Stimulated activated CD4-positive, alpha-beta T cell treated with anti-CD3 and anti-CD28 coated beads, Interleukin-2, amount 100 ng/mL, for 4 hours (primary cell): Measurements from ENCODE around the gene HSD17B8.

Source experiments
- DNase-seq: peaks from one replicate; pipeline ENCODE4 v3.0.0-alpha.2; 2020; ENCODE audit warnings: low read depth

The HSD17B8 gene

GRCh38 chr6:33241968-33242367 lies 37.5 kb downstream of the HSD17B8 start:
- no peak for DNase-seq

- no peak for DNase-seq
Measured at GRCh38 chr6:33243476-33243875, 39.0 kb downstream of the HSD17B8 start.

- peak; percentile 88 for DNase-seq
Measured at GRCh38 chr6:33247977-33248642, 43.7 kb downstream of the HSD17B8 start.

- DNase-seq: no peak
Measured at GRCh38 chr6:33248643-33248931, 44.1 kb downstream of the HSD17B8 start.

GRCh38 chr6:33248932-33249731 lies 44.7 kb downstream of the HSD17B8 start:
- DNase-seq: peak; percentile 90

GRCh38 chr6:33249732-33250630 lies 45.5 kb downstream of the HSD17B8 start:
- no peak for DNase-seq

- DNase-seq: no peak
Measured at GRCh38 chr6:33250731-33251130, 46.3 kb downstream of the HSD17B8 start.

GRCh38 chr6:33251395-33252012 lies 47.0 kb downstream of the HSD17B8 start:
- DNase-seq: no peak

GRCh38 chr6:33252759-33253158 lies 48.3 kb downstream of the HSD17B8 start:
- DNase-seq: no peak

- no peak for DNase-seq
Measured at GRCh38 chr6:33254591-33254990, 50.1 kb downstream of the HSD17B8 start.
